ENCODE measurements around the gene TBC1D13.
"Not testable (repeated sequence)": the region's sequence is repeated elsewhere in the genome, so short reads cannot be mapped to it uniquely, and the experiment has no call there.

The TBC1D13 gene

GRCh38 chr9:128854454-128854853 lies 67.4 kb downstream of the TBC1D13 start:
- ChIA-PET POLR2A (interaction anchor here (0.6 kb wide), 1 partner anchor 206 kb away, joined by 6 read pairs; no protein-coding TSS in a partner anchor), CTCF (interaction anchor here (1.1 to 1.8 kb wide), 2 partner anchors 10 to 69 kb away, joined by 3 to 4 read pairs; no protein-coding TSS in a partner anchor)
- H3K4me1 ChIP-seq (ENCODE audit: control extremely low read depth in 1 of 4, control insufficient read depth in 4 of 4, insufficient read depth in 4 of 4, low read length in 3 of 4); H3K27me3 ChIP-seq (replicated peaks in 2 of 5; ENCODE audit: control insufficient read depth in 4 of 5, insufficient read depth in 5 of 5, low read length in 4 of 5); DNase-seq; H3K4me3 ChIP-seq (ENCODE audit: control insufficient read depth in 1 of 7, extremely low read depth in 1 of 7, insufficient read depth in 4 of 7, low read depth in 2 of 7, low read length in 6 of 7); H3K36me3 ChIP-seq (ENCODE audit: control insufficient read depth in 4 of 4, insufficient read depth in 4 of 4, low read length in 3 of 4); H3K9me3 ChIP-seq (ENCODE audit: control extremely low read depth in 1 of 5, control insufficient read depth in 4 of 5, insufficient read depth in 2 of 5, low read depth in 1 of 5, low read length in 4 of 5); H3K27ac ChIP-seq (ENCODE audit: insufficient read depth in 1 of 2, low read depth in 1 of 2, low read length in 2 of 2, poor library complexity in 1 of 2, severe bottlenecking in 2 of 2): not testable (repeated sequence)
- 95% methylated on average over 4 of the region's 6 CpGs for WGBS (ENCODE audit: insufficient coverage)

- DNase-seq; H3K27me3 ChIP-seq (replicated peaks in 2 of 5; ENCODE audit: control insufficient read depth in 4 of 5, insufficient read depth in 5 of 5, low read length in 4 of 5); H3K4me3 ChIP-seq (ENCODE audit: control insufficient read depth in 1 of 7, extremely low read depth in 1 of 7, insufficient read depth in 4 of 7, low read depth in 2 of 7, low read length in 6 of 7); H3K27ac ChIP-seq (ENCODE audit: insufficient read depth in 1 of 2, low read depth in 1 of 2, low read length in 2 of 2, poor library complexity in 1 of 2, severe bottlenecking in 2 of 2); H3K9me3 ChIP-seq (ENCODE audit: control extremely low read depth in 1 of 5, control insufficient read depth in 4 of 5, insufficient read depth in 2 of 5, low read depth in 1 of 5, low read length in 4 of 5); H3K4me1 ChIP-seq (ENCODE audit: control extremely low read depth in 1 of 4, control insufficient read depth in 4 of 4, insufficient read depth in 4 of 4, low read length in 3 of 4); H3K36me3 ChIP-seq (ENCODE audit: control insufficient read depth in 4 of 4, insufficient read depth in 4 of 4, low read length in 3 of 4): not testable (repeated sequence)
- CTCF ChIA-PET = interaction anchor here (0.6 to 12.5 kb wide), 2 partner anchors 69 to 97 kb away, joined by 3 to 107 read pairs; no protein-coding TSS in a partner anchor
- POLR2A ChIA-PET = interaction anchor here (0.7 kb wide), 1 partner anchor 224 kb away, joined by 3 read pairs; no protein-coding TSS in a partner anchor
- 100% methylated on average over 7 of the region's 7 CpGs for WGBS (ENCODE audit: insufficient coverage)
These were observed 71.4 kb downstream of the TBC1D13 start for GRCh38 chr9:128858476-128858875.
